ENCODE data around the gene AP3B1. TPM values are rescaled to one million over a fixed set of nuclear protein-coding genes. Genes with fewer than 3 reads are reported as not detected.

AP3B1 gene
- total RNA-seq, 1 donor from 2014 or later: 46.6 TPM

DNA sequence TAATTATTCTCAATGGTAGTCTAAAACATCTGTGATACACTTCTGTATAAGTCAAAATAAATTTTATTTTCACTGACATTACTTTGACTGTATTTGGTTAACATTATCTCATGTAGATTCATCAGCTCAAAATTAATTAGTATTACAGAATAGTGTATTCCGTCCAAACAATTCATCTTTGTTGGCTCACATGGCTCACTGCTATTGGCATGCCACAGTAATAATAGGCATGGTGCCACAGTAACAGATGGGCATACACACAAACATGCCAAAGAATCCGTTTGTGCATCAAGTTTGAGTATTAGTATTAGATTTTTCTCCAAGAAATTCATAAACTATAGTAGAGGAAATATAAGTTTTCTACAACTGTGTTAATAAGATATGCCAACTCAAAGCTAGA is 14.2 kb downstream of the AP3B1 start:
- TF ChIP-seq, protein P1, sequence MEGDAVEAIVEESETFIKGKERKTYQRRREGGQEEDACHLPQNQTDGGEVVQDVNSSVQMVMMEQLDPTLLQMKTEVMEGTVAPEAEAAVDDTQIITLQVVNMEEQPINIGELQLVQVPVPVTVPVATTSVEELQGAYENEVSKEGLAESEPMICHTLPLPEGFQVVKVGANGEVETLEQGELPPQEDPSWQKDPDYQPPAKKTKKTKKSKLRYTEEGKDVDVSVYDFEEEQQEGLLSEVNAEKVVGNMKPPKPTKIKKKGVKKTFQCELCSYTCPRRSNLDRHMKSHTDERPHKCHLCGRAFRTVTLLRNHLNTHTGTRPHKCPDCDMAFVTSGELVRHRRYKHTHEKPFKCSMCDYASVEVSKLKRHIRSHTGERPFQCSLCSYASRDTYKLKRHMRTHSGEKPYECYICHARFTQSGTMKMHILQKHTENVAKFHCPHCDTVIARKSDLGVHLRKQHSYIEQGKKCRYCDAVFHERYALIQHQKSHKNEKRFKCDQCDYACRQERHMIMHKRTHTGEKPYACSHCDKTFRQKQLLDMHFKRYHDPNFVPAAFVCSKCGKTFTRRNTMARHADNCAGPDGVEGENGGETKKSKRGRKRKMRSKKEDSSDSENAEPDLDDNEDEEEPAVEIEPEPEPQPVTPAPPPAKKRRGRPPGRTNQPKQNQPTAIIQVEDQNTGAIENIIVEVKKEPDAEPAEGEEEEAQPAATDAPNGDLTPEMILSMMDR (conservative IDR thresholded peaks at IDR 0.05): no peak
- H3K9me3 Mint-ChIP-seq: peaks cover 2% of the 10 kb centered on the region
- peaks cover 4% of the 10 kb centered on the region for H3K36me3 Mint-ChIP-seq (ENCODE audit: low read depth)
- no peak for DNase-seq (ENCODE audit: low read depth, low spot score)
- H3K27me3 Mint-ChIP-seq (ENCODE audit: low read depth): no peaks in the 10 kb centered on the region
- H3K4me1 Mint-ChIP-seq: no peaks in the 10 kb centered on the region
- H3K4me3 Mint-ChIP-seq: no peak overlapping the region
- H3K27ac Mint-ChIP-seq (ENCODE audit: unreplicated experiment): no peak overlapping the region

- TF ChIP-seq, protein P1 (conservative IDR thresholded peaks at IDR 0.05): no peak
- no peaks in the 10 kb centered on the region for H3K9me3 Mint-ChIP-seq
- no peaks in the 10 kb centered on the region for H3K27me3 Mint-ChIP-seq (ENCODE audit: low read depth)
- no peak overlapping the region for H3K27ac Mint-ChIP-seq (ENCODE audit: unreplicated experiment)
- no peaks in the 10 kb centered on the region for H3K4me1 Mint-ChIP-seq
- H3K36me3 Mint-ChIP-seq (ENCODE audit: low read depth): peaks cover 2% of the 10 kb centered on the region
- H3K4me3 Mint-ChIP-seq: no peak overlapping the region
- DNase-seq (ENCODE audit: low read depth, low spot score): no peak
Measured at GRCh38 chr5:78279194-78279593, 15.3 kb downstream of the AP3B1 start.

DNA sequence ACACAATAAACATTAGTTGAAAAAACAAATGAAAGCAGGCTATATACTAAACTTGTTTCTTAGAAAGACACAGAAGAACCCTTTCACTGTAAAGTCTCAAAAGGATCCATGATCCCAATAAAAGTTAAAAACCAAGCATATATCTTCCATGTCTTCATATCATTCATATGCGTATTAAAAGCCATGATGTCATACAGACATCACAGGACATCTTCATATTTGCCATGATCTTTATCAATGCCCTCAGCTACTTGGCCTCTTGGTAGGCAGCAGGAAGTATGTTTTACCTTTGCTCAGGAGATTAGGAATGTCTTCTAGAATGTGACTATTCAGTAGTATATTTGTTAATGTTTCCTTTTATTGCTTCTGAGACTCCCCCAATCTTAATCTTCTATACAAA is 16.8 kb downstream of the AP3B1 start:
- TF ChIP-seq, protein P1 (conservative IDR thresholded peaks at IDR 0.05): no peak
- DNase-seq (ENCODE audit: low read depth, low spot score): no peak
- Mint-ChIP-seq H3K4me3 (no peak overlapping the region), H3K9me3 (no peaks in the 10 kb centered on the region), H3K4me1 (no peaks in the 10 kb centered on the region), H3K36me3 (ENCODE audit: low read depth) (no peaks in the 10 kb centered on the region), H3K27ac (ENCODE audit: unreplicated experiment) (no peak overlapping the region), H3K27me3 (ENCODE audit: low read depth) (no peaks in the 10 kb centered on the region)

- no peak for DNase-seq (ENCODE audit: low read depth, low spot score)
- Mint-ChIP-seq H3K9me3 (no peaks in the 10 kb centered on the region), H3K36me3 (ENCODE audit: low read depth) (peaks cover 9% of the 10 kb centered on the region), H3K27me3 (ENCODE audit: low read depth) (no peaks in the 10 kb centered on the region), H3K27ac (ENCODE audit: unreplicated experiment) (no peak overlapping the region), H3K4me3 (no peak overlapping the region), H3K4me1 (peaks cover 13% of the 10 kb centered on the region)
- TF ChIP-seq, protein P1 (conservative IDR thresholded peaks at IDR 0.05): no peak
Measured at GRCh38 chr5:78275998-78276543, 18.4 kb downstream of the AP3B1 start.

DNA sequence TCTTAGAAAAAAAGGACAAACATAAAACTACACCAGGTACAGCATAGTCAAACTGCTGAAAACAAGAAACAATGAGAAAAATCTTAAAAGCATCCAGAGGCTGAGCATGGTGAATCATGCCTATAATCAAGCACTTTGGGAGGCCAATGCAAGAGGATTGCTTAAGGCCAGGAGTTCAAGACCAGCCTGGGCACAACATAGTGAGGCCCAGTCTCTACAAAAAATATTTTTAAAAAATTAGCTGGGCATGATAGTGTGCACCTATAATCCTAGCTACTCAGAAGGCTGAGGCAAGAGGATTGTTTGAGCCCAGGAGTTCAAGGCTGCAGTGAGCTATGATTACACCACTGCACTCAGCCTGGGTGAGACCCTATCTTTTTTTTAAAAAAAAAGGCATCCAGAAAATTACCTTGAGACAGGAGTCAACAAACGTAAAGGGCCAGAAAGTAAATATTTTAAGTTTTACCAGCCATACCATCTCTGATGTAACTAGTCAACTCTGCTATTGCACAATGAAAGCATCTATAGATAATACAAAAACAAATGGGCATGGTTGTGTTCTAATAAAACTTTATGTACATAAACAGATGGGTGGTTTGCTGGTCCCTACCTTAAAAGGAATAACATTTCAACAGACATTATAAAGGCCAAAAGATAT is 19.8 kb downstream of the AP3B1 start:
- Mint-ChIP-seq H3K36me3 (ENCODE audit: low read depth) (peaks cover 9% of the 10 kb centered on the region), H3K27me3 (ENCODE audit: low read depth) (no peaks in the 10 kb centered on the region), H3K9me3 (no peaks in the 10 kb centered on the region), H3K4me3 (no peak overlapping the region), H3K4me1 (peaks cover 17% of the 10 kb centered on the region), H3K27ac (ENCODE audit: unreplicated experiment) (no peak overlapping the region)
- no peak for DNase-seq (ENCODE audit: low read depth, low spot score)
- TF ChIP-seq, protein P1 (conservative IDR thresholded peaks at IDR 0.05): no peak

All from neural crest cell (in vitro differentiated cells).